ENCODE results near the gene PAN2.
A peak's percentile ranks its signal among the peaks of the same experiment; 100 is the strongest.

PAN2 gene

DNA sequence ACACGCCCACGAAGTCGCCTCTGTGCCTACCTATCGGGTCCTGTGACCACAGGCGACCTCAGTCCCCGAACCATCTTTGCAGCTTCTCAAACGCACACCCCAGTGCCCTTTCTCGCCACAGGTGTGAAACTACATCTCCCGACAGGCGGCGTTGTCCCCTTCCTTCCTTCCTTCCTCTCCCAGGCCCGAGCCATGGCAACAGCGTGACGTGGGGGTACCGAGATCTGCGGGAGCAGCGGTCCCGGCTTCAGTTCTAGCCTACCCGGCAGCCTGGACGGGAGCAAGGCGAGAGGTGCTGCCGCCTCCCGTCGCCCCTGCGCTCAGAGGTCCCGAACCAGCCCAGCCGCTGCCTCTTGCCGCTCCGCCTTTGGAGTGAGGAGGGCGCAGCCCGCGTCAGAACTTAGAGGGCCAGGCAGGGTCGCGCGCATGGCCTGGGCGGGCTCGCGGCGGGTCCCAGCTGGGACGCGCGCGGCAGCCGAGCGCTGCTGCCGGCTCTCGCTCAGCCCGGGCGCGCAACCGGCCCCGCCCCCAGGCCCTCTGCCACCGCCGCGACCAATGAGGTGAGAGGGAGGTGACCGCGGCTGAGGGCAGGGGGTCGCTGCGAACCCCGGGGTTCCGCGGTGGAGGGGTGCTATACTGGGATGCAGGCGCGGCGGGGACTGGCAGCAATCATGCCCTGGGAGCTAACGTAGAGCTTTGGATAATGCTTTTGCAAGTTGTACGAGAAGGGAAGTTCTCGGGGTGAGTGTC lies 66.9 kb downstream of the PAN2 start, which contains the start of gene COQ10A:
Gene COQ10A (plus strand): TSS at position 250 of the 750 bp plus-strand sequence. CDS start 177 bp downstream, at position 427.
- DNase-seq (ENCODE audit: low read depth): peak; percentile 63

Data from fibroblast of the conjunctiva (primary cell).